SH-SY5Y (cell line): ENCODE measurements around the gene HIVEP3.

Source experiments
- GATA2 ChIP-seq: IDR thresholded peaks from 2 replicates; pipeline ENCODE4 v1.6.1; 2011; ENCODE audit warnings: mild to moderate bottlenecking, low read depth, low read length
- GATA3 ChIP-seq: IDR thresholded peaks from 2 replicates; pipeline ENCODE4 v1.6.1; 2011; ENCODE audit warnings: low read depth, mild to moderate bottlenecking, low read length, moderate library complexity

- TF ChIP-seq GATA2 (no peak), GATA3 (no peak)
These were observed 33.5 kb upstream of the HIVEP3 start for GRCh38 chr1:41952208-41952607.
